ENCODE results near the gene AARS2.

The AARS2 gene

DNA sequence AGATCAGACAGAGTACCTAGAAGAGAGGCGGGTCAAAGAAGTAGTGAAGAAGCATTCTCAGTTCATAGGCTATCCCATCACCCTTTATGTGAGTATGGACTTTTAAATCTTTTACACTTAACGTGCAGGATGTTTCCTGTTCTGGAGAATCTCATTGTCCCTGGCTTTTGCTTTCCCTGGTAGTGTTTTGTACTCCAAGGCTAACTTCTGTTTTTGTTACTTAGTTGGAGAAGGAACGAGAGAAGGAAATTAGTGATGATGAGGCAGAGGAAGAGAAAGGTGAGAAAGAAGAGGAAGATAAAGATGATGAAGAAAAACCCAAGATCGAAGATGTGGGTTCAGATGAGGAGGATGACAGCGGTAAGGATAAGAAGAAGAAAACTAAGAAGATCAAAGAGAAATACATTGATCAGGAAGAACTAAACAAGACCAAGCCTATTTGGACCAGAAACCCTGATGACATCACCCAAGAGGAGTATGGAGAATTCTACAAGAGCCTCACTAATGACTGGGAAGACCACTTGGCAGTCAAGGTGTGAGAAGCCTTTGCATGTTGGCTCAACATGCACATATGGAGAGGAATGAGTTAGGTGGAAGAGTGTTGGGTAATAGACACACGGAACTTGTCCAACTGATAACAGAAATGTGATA lies 63.0 kb downstream of the AARS2 start:
- Histone ChIP-seq H3K79me1 (replicated peaks; ENCODE audit: low read length, poor library complexity, severe bottlenecking) (peaks cover 2% of the 10 kb centered on the region), H3K4ac (ENCODE audit: low read depth in 1 of 2, low read length in 2 of 2) (no peak overlapping the region), H3K27me3 (ENCODE audit: control insufficient read depth in 1 of 2, insufficient read depth in 1 of 2, low read length in 2 of 2) (no peaks in the 10 kb centered on the region), H3K4me3 (ENCODE audit: insufficient read depth in 1 of 2, low read depth in 1 of 2, low read length in 2 of 2) (no peak overlapping the region), H2BK15ac (ENCODE audit: low read depth, poor library complexity, severe bottlenecking) (no peak overlapping the region), H3K36me3 (ENCODE audit: control insufficient read depth in 1 of 2, insufficient read depth in 2 of 2, low read depth in 1 of 2, low read length in 2 of 2) (peaks cover 41 to 68% of the 10 kb centered on the region in 2 experiments), H3K9ac (ENCODE audit: low read length) (no peak overlapping the region), H3K23ac (ENCODE audit: low read length in 2 of 2) (no peak overlapping the region), H3K14ac (ENCODE audit: low read length in 2 of 2) (no peak overlapping the region), H4K8ac (ENCODE audit: low read length) (no peak overlapping the region), H2BK120ac (ENCODE audit: low read depth, low read length) (no peak overlapping the region), H3K4me2 (ENCODE audit: low read length, poor library complexity, severe bottlenecking) (no peak overlapping the region), H2BK5ac (ENCODE audit: low read depth, low read length, poor library complexity, severe bottlenecking) (no peak overlapping the region), H3K18ac (ENCODE audit: low read depth in 1 of 2, low read length in 2 of 2) (no peak overlapping the region), H4K91ac (ENCODE audit: low read length) (no peak overlapping the region), H2AK5ac (ENCODE audit: low read length, severe bottlenecking) (no peak overlapping the region), H2AFZ (ENCODE audit: low read depth, low read length) (no peak overlapping the region), H3K27ac (ENCODE audit: low read length, poor library complexity, severe bottlenecking) (no peak overlapping the region), H2BK12ac (ENCODE audit: low read length in 2 of 2) (no peak overlapping the region), H3K4me1 (ENCODE audit: control insufficient read depth, insufficient read depth, low read depth, low read length) (peaks cover 22% of the 10 kb centered on the region), H3K9me3 (ENCODE audit: control insufficient read depth, low read length) (no peaks in the 10 kb centered on the region)
- 81% methylated on average over 2 of the region's 6 CpGs for WGBS
- no peak for DNase-seq

All from mesenchymal stem cell (in vitro differentiated cells and primary cell).